HG03432 (cell line): ENCODE results near the gene CTIF.
"Not testable (repeated sequence)": the region's sequence is repeated elsewhere in the genome, so short reads cannot be mapped to it uniquely, and the experiment has no call there.

Experiments used
- ATAC-seq: cut with Tn5 transposase; IDR thresholded peaks from one replicate; pipeline ENCODE4 v1.9.1; 2021; ENCODE audit warnings: mild to moderate bottlenecking, moderate library complexity; ENCODE audit not compliant: unreplicated experiment

CTIF gene

DNA sequence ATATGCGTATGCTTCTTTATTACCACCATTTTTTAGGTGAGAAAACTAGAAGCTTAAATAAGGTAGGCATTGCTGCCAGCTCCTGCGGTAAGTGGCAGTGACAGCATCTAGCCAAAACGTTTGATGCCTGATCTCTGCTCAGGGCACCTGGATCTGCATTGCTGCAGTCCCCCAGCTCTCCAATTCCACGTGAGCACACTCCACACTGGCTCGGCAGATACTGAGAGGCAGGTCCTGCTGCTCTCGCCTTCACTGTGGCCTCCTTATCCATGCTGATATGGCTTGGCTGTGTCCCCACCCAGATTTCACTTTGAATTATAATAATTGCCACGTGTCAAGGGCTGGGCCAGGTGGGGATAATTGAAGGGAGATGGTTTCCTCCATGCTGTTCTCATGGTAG is 160.9 kb downstream of the CTIF start:
- no peak for ATAC-seq

- ATAC-seq: no peak
These were observed 161.6 kb downstream of the CTIF start for GRCh38 chr18:48700446-48700845.

GRCh38 chr18:48702346-48703027 is 163.7 kb downstream of the CTIF start:
- no peak for ATAC-seq

GRCh38 chr18:48703028-48703386 is 164.2 kb downstream of the CTIF start:
- ATAC-seq: no peak

DNA sequence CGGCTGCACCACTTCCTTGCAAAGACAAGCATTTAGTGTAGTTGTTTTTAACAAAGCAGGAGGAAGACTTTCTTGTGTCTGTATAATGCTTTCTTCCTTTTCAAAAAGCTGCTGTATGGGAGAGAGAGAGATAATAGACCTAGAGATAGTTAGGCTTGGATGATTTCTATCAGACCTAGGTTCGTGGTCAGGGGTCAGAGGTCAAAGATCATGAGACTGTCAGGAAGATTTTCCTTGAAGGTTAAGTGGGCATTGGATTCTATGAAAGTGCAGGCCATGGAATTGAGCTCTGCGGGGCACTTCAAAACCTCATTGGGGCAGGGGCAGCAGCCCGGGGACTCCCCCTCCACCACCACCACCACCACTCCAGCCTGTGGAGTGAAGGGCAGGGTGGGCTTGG is 164.6 kb downstream of the CTIF start:
- no peak for ATAC-seq

- ATAC-seq: no peak
These were observed 166.2 kb downstream of the CTIF start for GRCh38 chr18:48705043-48705442.

- ATAC-seq: no peak
These were observed 166.7 kb downstream of the CTIF start for GRCh38 chr18:48705531-48705930.

DNA sequence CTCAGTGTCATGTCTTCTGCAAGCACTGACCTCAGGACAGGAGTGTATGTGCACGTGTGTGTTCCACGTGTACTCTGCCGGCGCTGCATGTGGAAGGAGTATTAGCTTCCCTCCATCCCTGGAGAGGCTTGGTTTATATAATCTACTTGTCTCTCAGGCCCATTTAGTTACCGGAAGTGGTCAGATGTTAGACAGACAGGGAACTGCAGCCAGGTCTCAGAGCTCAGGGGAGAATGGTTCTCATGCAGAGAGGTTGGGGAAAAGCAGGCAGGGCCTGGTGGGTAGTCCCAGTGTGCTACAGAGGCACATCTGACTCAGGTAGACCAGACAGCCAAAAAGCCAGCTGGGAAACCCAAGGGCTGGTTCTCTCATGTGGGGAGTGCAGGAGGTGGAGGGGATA is 167.9 kb downstream of the CTIF start:
- no peak for ATAC-seq

DNA sequence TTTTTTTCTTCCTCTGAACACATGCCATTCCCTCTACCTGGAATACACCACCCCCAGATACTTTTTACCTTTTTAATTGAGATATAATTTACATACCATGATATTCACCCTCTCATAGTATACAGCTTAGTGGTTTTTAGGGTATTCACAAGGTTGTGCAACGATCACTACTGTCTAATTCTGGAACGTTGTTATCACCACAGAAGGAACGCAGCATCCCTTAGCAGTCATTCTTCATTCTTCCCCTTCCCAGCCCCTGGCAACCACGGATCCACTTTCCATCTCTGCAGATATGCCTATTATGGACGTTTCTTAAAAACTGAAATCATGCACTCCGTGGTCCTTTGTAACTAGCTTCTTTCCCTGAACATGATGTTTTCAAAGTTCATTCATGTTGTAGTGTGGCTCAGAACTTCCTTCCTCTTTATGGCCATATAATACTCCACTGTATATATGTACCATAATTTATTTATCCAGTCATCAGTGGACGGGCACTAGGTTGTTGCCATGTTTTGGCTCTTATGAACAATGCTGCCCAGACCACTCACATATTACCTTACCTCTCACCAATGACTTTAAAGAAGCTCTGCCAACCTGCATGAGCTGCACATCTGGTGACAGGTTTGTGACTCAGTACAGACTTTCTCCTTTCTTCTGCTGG is 168.9 kb downstream of the CTIF start:
- no peak for ATAC-seq

- ATAC-seq: no peak
These were observed 170.0 kb downstream of the CTIF start for GRCh38 chr18:48708807-48709206.

- ATAC-seq: no peak
These were observed 170.7 kb downstream of the CTIF start for GRCh38 chr18:48709371-48710062.

DNA sequence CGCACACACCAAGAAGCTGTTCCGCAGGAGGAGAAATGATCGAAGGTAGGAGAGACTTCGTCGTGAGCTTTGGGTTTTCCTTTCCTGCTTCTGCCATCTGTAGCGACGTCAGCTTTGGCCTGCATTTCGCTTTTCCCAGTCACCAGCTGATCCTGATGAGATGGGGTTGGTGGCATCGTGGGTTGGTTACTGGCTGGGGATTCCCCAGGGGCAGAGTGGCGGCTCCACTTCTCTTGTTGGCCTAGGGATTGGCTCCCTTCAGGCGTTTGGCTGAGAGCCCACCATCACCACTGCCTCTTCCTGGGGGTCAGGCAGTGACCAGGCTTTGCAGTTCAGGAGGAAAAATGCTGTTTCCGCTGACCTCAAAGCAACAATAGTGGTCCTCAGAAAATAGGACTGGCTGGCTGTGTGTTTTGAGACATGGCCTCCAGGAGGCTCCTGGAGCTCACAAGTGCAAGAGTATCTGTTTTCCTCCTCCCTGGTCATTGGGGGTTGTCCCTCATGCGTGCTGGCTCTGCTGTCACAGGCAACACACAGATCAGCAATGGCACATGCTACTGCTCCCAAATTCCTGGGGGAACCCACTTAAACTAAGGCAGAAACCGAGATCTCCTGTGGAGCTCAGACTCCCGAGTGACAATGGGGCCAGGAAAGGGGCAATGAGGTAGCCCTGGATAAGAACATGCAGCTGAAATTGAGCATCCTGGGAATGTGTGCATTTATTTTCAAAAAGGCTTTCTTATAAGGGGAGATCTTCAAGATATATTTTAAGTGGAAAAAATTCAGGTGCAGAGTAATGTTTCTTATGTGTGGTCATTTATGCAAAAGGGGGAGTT is 173.0 kb downstream of the CTIF start:
- ATAC-seq: no peak

- ATAC-seq: no peak
These were observed 174.5 kb downstream of the CTIF start for GRCh38 chr18:48713309-48713708.

DNA sequence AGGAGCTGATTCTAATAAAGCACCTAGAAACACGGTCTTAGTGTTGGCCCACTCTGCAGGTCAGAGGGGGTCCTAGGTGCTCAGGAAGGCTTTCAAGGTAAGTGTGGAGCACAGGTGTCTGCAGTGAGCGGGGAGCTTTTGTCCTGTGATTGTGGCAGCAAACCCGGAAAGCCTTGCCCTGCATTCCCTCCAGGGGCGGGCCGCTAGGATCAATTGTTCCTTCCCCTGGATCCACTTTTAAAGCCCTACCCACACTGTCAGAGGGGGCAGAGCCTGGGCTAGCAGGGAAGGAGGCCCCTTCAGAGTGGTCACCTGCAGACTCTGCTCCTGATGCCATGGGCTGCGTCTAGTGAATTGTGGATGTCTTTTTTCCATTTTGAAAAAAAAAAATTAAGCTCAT is 176.0 kb downstream of the CTIF start:
- no peak for ATAC-seq

GRCh38 chr18:48715711-48716361 is 177.0 kb downstream of the CTIF start:
- peak; percentile 74 for ATAC-seq

- ATAC-seq: not testable (repeated sequence)
These were observed 178.4 kb downstream of the CTIF start for GRCh38 chr18:48717227-48717626.

- ATAC-seq: no peak
These were observed 179.6 kb downstream of the CTIF start for GRCh38 chr18:48718251-48718959.

GRCh38 chr18:48719388-48719787 is 180.6 kb downstream of the CTIF start:
- no peak for ATAC-seq

DNA sequence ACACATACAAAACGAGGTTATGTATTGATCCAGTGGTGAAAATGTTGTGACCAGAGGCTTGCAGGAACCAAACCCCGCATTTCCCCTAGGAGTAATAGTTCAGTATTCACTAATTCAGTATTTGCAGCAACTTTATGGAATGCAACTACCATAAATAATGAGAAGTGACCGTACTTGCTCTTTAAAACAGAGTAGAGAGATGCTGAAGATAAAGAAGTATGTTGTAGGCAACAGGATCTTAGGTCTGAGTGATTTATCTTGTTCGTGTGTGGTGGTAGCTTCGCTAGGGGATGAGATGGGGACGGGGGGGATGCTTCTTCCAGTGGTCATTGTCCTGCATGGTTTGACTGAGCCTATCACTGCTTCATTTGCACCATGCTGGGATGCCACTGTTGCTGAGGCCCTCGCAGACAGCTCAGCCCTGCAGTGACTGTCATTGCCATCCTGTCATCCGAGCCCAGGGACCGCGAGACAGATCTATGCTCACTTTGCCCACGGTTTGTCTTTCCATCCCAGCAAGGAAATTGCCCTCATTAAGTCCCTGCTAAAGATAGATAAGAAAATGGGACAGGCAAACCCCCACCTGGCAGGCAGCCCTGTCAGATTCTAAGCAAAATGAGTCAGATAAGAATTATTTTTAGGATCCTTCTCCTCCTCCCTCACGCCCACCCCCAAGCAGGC is 181.3 kb downstream of the CTIF start:
- no peak for ATAC-seq

DNA sequence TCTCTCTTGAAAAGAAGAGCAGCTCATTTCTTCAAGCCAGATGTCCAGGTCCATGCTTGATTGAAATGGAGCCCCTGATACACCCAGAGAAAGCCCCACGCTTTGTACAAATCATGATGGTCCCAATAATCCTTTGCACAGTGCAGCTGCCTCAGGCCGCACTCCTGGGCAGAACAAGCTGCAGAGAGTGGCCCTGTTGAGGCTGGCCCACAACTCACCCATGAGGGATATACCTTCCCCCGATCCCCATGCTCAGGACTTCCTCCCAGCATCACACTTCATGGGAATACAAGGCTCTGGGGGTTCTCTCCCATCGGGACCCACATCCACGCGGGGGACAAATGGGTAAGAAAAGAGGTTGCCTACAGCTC is 181.8 kb downstream of the CTIF start:
- ATAC-seq: no peak
